ENCODE results near the gene OR2AG1.

GRCh38 chr11:6782720-6783119 is at the start of gene OR2AG1:
- TF ChIP-seq, protein P1, sequence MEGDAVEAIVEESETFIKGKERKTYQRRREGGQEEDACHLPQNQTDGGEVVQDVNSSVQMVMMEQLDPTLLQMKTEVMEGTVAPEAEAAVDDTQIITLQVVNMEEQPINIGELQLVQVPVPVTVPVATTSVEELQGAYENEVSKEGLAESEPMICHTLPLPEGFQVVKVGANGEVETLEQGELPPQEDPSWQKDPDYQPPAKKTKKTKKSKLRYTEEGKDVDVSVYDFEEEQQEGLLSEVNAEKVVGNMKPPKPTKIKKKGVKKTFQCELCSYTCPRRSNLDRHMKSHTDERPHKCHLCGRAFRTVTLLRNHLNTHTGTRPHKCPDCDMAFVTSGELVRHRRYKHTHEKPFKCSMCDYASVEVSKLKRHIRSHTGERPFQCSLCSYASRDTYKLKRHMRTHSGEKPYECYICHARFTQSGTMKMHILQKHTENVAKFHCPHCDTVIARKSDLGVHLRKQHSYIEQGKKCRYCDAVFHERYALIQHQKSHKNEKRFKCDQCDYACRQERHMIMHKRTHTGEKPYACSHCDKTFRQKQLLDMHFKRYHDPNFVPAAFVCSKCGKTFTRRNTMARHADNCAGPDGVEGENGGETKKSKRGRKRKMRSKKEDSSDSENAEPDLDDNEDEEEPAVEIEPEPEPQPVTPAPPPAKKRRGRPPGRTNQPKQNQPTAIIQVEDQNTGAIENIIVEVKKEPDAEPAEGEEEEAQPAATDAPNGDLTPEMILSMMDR (IDR thresholded peaks at IDR 0.05), result no peak
- no peak for TF ChIP-seq POLR2A (IDR thresholded peaks at IDR 0.05)
- no peak for TF ChIP-seq EP300 (IDR thresholded peaks at IDR 0.05)
- TF ChIP-seq POLR2AphosphoS5 (IDR thresholded peaks at IDR 0.05), result no peak
